ENCODE results near the gene TNPO1. TPM values are rescaled to one million over a fixed set of nuclear protein-coding genes. Genes with fewer than 3 reads are reported as not detected.

The TNPO1 gene
- total and polyA plus RNA-seq, 9 of the 15 experiments (the other 6 are each of a cell fraction or from before 2014, with no cell fraction given), result 20.8 to 176 (median 97.9) TPM

DNA sequence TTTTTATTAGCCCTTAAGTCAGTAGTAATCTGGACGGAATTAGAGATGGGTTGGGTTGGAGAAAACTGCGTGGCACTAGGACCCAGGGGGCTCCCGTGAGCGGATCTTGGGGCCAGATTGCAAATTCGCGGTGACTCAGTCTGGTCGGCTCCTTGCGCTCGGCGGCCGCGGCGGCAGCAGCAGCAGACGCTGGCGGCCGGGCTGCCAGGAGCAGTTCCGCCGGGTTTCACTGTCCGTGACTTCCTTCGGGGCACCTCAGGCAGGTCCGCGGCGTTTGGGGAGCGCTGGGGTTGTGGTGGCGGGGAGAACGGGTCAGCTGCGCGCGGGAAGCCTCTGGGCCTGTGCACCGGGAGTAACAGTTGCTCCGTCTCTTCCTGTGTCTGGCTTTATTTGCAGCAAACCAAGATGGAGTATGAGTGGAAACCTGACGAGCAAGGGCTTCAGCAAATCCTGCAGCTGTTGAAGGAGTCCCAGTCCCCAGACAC is 31.6 kb downstream of the TNPO1 start (continued):
- TF ChIP-seq FOXP1 (CRISPR knock-in tag; IDR thresholded peaks at IDR 0.05) (peak; percentile 51; the same call in 1 of the 2 replicates), CREM (IDR thresholded peaks at IDR 0.05; ENCODE audit: low read depth) (peak; percentile 64), ZNF444 (CRISPR knock-in tag; IDR thresholded peaks at IDR 0.05) (no peak), MCM3 (IDR thresholded peaks at IDR 0.05) (no peak), SIN3B (IDR thresholded peaks at IDR 0.05; ENCODE audit: low read depth) (no peak), TAF9B (IDR thresholded peaks at IDR 0.05; ENCODE audit: partially characterized antibody) (peak; percentile 90), PHF20 (IDR thresholded peaks at IDR 0.05; ENCODE audit: partially characterized antibody) (peak; percentile 55), SP1 (CRISPR knock-in tag; IDR thresholded peaks at IDR 0.05) (peak; percentile 72), MAFK (IDR thresholded peaks at IDR 0.05; ENCODE audit: low read length) (peak; percentile 24; the same call in 1 of the 2 replicates), ZNF232 (CRISPR knock-in tag; IDR thresholded peaks at IDR 0.05) (0 out of 2 replicates have a peak, but pooled peaks have one; percentile 65), GTF2F1 (IDR thresholded peaks at IDR 0.05; ENCODE audit: low read depth, low read length) (peak; percentile 68; the same call in 1 of the 2 replicates), SMAD1 (IDR thresholded peaks at IDR 0.05; ENCODE audit: low read depth, low read length, partially characterized antibody) (peak; percentile 91), DPF2 (IDR thresholded peaks at IDR 0.05) (peak; percentile 78), JUN (IDR thresholded peaks at IDR 0.05; ENCODE audit: borderline replicate concordance, low read depth, low read length) (peak; percentile 89), JUN (CRISPR knock-in tag; IDR thresholded peaks at IDR 0.05; ENCODE audit: borderline replicate concordance) (peak; percentile 67; the same call in 1 of the 2 replicates), FOXK1 (CRISPR knock-in tag; IDR thresholded peaks at IDR 0.05; ENCODE audit: borderline replicate concordance) (0 out of 2 replicates have a peak, but pooled peaks have one; percentile 16), NFE2L1 (tag; IDR thresholded peaks at IDR 0.05; ENCODE audit: borderline replicate concordance, low read depth) (no peak), GATAD2A (IDR thresholded peaks at IDR 0.05) (no peak), ETV1 (tag; conservative IDR thresholded peaks at IDR 0.05; ENCODE audit: low read depth) (peak; percentile 61; the same call in 1 of the 2 replicates), XRCC5 (IDR thresholded peaks at IDR 0.05; ENCODE audit: low read depth, low read length) (peak; percentile 95), ERF (CRISPR knock-in tag; IDR thresholded peaks at IDR 0.05) (0 out of 2 replicates have a peak, but pooled peaks have one; percentile 55), SUPT5H (IDR thresholded peaks at IDR 0.05) (peak; percentile 98), GATA2 (CRISPR knock-in tag; IDR thresholded peaks at IDR 0.05) (peak; percentile 90), TBL1XR1 (IDR thresholded peaks at IDR 0.05; ENCODE audit: low read length in 2 of 2) (peak in 1 of 2 experiments; percentile 29; a peak in 1 of 4 replicates)
- TF ChIP-seq, protein P1, sequence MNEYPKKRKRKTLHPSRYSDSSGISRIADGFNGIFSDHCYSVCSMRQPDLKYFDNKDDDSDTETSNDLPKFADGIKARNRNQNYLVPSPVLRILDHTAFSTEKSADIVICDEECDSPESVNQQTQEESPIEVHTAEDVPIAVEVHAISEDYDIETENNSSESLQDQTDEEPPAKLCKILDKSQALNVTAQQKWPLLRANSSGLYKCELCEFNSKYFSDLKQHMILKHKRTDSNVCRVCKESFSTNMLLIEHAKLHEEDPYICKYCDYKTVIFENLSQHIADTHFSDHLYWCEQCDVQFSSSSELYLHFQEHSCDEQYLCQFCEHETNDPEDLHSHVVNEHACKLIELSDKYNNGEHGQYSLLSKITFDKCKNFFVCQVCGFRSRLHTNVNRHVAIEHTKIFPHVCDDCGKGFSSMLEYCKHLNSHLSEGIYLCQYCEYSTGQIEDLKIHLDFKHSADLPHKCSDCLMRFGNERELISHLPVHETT (CRISPR knock-in tag; conservative IDR thresholded peaks at IDR 0.05 in 1 of 2, IDR thresholded peaks at IDR 0.05 in 1 of 2), result no peak
- TF ChIP-seq, protein P2, sequence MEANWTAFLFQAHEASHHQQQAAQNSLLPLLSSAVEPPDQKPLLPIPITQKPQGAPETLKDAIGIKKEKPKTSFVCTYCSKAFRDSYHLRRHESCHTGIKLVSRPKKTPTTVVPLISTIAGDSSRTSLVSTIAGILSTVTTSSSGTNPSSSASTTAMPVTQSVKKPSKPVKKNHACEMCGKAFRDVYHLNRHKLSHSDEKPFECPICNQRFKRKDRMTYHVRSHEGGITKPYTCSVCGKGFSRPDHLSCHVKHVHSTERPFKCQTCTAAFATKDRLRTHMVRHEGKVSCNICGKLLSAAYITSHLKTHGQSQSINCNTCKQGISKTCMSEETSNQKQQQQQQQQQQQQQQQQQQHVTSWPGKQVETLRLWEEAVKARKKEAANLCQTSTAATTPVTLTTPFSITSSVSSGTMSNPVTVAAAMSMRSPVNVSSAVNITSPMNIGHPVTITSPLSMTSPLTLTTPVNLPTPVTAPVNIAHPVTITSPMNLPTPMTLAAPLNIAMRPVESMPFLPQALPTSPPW (CRISPR knock-in tag; IDR thresholded peaks at IDR 0.05), result no peak
- TF ChIP-seq, protein P3, sequence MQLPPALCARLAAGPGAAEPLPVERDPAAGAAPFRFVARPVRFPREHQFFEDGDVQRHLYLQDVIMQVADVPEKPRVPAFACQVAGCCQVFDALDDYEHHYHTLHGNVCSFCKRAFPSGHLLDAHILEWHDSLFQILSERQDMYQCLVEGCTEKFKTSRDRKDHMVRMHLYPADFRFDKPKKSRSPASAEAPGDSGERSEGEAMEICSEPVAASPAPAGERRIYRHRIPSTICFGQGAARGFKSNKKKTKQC (CRISPR knock-in tag; IDR thresholded peaks at IDR 0.05), result peak; percentile 91
- TF ChIP-seq, protein P4, sequence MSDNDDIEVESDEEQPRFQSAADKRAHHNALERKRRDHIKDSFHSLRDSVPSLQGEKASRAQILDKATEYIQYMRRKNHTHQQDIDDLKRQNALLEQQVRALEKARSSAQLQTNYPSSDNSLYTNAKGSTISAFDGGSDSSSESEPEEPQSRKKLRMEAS (CRISPR knock-in tag; IDR thresholded peaks at IDR 0.05), result no peak
